ENCODE data around the gene USP47. TPM values are rescaled to one million over a fixed set of nuclear protein-coding genes. Genes with fewer than 3 reads are reported as not detected.

The USP47 gene
- total and polyA plus RNA-seq, 2 of the 13 experiments (the other 11 are each of a cell fraction or from before 2014, with no cell fraction given), result 12.2 to 52.7 TPM

DNA sequence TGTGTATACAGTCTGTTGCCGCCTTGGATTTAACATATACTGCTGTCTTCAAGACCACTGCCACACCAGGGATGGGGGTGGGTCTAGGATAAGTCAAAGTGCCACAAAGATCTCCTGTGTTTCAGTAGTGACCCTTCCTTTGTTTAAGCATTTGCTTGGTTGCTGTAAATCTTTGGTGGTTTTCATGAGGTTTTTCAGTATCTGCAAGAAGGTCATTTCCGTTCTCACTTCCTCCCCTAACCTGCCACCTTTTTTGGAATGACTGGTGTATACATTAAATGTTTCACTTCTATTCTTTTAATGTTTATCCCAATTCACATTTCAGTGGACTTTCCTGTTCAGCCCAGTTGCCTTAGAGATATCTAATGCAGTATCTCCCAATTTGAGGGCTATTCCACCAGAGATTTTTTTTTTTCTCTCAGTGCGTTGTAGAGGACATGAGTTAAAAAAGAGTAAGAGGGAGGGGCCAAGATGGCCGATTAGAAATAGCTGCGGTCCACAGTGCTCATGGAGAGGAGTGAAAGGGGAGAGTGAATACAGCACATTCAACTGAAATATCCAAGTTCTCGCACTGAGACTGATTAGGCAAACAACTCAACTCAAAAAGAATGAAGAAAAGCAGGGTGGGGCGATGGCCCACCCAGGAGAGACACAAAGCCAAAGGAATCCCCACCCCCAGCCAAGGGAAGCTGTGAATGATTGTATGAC lies 43.2 kb downstream of the USP47 start (continued):
- TF ChIP-seq, protein P1, sequence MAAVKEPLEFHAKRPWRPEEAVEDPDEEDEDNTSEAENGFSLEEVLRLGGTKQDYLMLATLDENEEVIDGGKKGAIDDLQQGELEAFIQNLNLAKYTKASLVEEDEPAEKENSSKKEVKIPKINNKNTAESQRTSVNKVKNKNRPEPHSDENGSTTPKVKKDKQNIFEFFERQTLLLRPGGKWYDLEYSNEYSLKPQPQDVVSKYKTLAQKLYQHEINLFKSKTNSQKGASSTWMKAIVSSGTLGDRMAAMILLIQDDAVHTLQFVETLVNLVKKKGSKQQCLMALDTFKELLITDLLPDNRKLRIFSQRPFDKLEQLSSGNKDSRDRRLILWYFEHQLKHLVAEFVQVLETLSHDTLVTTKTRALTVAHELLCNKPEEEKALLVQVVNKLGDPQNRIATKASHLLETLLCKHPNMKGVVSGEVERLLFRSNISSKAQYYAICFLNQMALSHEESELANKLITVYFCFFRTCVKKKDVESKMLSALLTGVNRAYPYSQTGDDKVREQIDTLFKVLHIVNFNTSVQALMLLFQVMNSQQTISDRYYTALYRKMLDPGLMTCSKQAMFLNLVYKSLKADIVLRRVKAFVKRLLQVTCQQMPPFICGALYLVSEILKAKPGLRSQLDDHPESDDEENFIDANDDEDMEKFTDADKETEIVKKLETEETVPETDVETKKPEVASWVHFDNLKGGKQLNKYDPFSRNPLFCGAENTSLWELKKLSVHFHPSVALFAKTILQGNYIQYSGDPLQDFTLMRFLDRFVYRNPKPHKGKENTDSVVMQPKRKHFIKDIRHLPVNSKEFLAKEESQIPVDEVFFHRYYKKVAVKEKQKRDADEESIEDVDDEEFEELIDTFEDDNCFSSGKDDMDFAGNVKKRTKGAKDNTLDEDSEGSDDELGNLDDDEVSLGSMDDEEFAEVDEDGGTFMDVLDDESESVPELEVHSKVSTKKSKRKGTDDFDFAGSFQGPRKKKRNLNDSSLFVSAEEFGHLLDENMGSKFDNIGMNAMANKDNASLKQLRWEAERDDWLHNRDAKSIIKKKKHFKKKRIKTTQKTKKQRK (IDR thresholded peaks at IDR 0.05; ENCODE audit: low read length), result no peak
- TF ChIP-seq RFX5 (IDR thresholded peaks at IDR 0.05; ENCODE audit: low read depth, low read length) (no peak), ZFP37 (CRISPR knock-in tag; IDR thresholded peaks at IDR 0.05; ENCODE audit: borderline replicate concordance) (no peak)
- TF ChIP-seq, protein P2, sequence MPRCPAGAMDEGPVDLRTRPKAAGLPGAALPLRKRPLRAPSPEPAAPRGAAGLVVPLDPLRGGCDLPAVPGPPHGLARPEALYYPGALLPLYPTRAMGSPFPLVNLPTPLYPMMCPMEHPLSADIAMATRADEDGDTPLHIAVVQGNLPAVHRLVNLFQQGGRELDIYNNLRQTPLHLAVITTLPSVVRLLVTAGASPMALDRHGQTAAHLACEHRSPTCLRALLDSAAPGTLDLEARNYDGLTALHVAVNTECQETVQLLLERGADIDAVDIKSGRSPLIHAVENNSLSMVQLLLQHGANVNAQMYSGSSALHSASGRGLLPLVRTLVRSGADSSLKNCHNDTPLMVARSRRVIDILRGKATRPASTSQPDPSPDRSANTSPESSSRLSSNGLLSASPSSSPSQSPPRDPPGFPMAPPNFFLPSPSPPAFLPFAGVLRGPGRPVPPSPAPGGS (CRISPR knock-in tag; IDR thresholded peaks at IDR 0.05), result no peak

DNA sequence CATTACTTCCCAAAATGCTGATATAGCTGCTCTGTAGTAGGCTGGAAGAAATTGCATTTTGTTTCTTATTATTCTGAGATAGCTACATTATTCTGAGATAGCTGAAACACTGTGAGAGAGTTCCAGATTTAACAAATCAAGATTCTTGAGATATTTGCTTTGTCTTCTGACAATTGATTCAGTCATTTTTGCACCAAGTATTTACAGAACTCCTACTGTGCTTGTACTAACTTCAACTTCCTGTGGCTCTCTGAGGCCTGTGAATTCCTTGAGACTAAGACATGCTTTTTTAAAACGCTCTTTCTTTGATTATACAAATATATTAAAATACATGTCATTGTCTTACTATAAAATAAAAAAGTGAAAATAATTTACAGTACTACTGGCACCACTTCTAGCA lies 52.7 kb downstream of the USP47 start:
- peaks cover 9 to 18% of the 10 kb centered on the region in 2 experiments for H3K36me3 ChIP-seq (replicated peaks in 1 of 2; ENCODE audit: control insufficient read depth in 1 of 2, insufficient read depth in 2 of 2, low read length in 2 of 2)
- 98% methylated on average over 1 of the region's 1 CpG for WGBS (ENCODE audit: low lambda C conversion rate)
- H3K4me2 ChIP-seq (ENCODE audit: low read depth, low read length), result no peak overlapping the region
- no TSS peak for BruUV-seq (replicated peaks)
- no peaks in the 10 kb centered on the region for H3K9me3 ChIP-seq (ENCODE audit: low read length)
- POLR2A ChIA-PET, result no interaction called here
- H2AFZ ChIP-seq (ENCODE audit: low read length), result no peak overlapping the region
- no peak for FAIRE-seq
- intact Hi-C loops (cut with micrococcal nuclease; ENCODE audit: unreplicated experiment) (loop anchor here (2.0 kb wide), 1 partner anchor 96 kb away; no protein-coding TSS in a partner anchor), in situ Hi-C loops (cut with HindIII; ENCODE audit: extremely low pct_ligation_motif_present, low pct_unique_long_range_greater_than_20kb) (no loop called here)
- ATAC-seq, result no peak
- no peaks in the 10 kb centered on the region for H3K4me1 ChIP-seq (ENCODE audit: insufficient read depth, low read length)
- no peaks in the 10 kb centered on the region for H3K27me3 ChIP-seq (ENCODE audit: control insufficient read depth in 1 of 2, insufficient read depth in 2 of 2, low read length in 2 of 2)
- TF ChIP-seq ZNF703 (CRISPR knock-in tag; IDR thresholded peaks at IDR 0.05; ENCODE audit: borderline replicate concordance) (no peak), HDAC6 (IDR thresholded peaks at IDR 0.05; ENCODE audit: low read depth, low read length) (no peak)
- TF ChIP-seq, protein P3, sequence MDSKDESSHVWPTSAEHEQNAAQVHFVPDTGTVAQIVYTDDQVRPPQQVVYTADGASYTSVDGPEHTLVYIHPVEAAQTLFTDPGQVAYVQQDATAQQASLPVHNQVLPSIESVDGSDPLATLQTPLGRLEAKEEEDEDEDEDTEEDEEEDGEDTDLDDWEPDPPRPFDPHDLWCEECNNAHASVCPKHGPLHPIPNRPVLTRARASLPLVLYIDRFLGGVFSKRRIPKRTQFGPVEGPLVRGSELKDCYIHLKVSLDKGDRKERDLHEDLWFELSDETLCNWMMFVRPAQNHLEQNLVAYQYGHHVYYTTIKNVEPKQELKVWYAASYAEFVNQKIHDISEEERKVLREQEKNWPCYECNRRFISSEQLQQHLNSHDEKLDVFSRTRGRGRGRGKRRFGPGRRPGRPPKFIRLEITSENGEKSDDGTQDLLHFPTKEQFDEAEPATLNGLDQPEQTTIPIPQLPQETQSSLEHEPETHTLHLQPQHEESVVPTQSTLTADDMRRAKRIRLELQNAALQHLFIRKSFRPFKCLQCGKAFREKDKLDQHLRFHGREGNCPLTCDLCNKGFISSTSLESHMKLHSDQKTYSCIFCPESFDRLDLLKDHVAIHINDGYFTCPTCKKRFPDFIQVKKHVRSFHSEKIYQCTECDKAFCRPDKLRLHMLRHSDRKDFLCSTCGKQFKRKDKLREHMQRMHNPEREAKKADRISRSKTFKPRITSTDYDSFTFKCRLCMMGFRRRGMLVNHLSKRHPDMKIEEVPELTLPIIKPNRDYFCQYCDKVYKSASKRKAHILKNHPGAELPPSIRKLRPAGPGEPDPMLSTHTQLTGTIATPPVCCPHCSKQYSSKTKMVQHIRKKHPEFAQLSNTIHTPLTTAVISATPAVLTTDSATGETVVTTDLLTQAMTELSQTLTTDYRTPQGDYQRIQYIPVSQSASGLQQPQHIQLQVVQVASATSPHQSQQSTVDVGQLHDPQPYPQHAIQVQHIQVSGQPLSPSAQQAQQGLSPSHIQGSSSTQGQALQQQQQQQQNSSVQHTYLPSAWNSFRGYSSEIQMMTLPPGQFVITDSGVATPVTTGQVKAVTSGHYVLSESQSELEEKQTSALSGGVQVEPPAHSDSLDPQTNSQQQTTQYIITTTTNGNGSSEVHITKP (CRISPR knock-in tag; IDR thresholded peaks at IDR 0.05; ENCODE audit: low read depth), result no peak
- H3K9ac ChIP-seq (ENCODE audit: insufficient read depth, low read depth, low read length), result no peak overlapping the region
- no peak for DNase-seq (ENCODE audit: low spot score)
- CTCF ChIA-PET (ENCODE audit: low intra/inter-chr PET ratio, low total read pairs), result interaction anchor here (1.0 kb wide), 1 partner anchor 96 kb away, joined by 3 read pairs; no protein-coding TSS in a partner anchor
- no peak overlapping the region for H3K4me3 ChIP-seq (replicated peaks in 1 of 3; ENCODE audit: insufficient read depth in 1 of 3, low read depth in 2 of 3, low read length in 3 of 3)
- H3K79me2 ChIP-seq (ENCODE audit: insufficient read depth, low read length), result no peaks in the 10 kb centered on the region
- H4K20me1 ChIP-seq (ENCODE audit: insufficient read depth, low read length), result no peaks in the 10 kb centered on the region
- H3K27ac ChIP-seq (ENCODE audit: extremely low read length, insufficient read depth, low read length), result no peak overlapping the region
